Measurements from ENCODE around the gene CRTC3.
"Not testable (repeated sequence)": the region's sequence is repeated elsewhere in the genome, so short reads cannot be mapped to it uniquely, and the experiment has no call there.

Gene CRTC3

GRCh38 chr15:90529371-90530249, at the start of gene CRTC3:
Gene CRTC3 (plus strand): TSS chr15:90529923. CDS start chr15:90530072, 149 bp downstream.
- peak; percentile 21 to 44 for DNase-seq (ENCODE audit: low read depth in 1 of 2, low spot score in 1 of 2)

- peak in 1 of 2 donors; percentile 5 for DNase-seq (ENCODE audit: low read depth in 1 of 2, low spot score in 1 of 2)
These were observed 48.7 kb upstream of the CRTC3 start for GRCh38 chr15:90481023-90481422.

GRCh38 chr15:90482124-90483011, 47.4 kb upstream of the CRTC3 start:
- DNase-seq (ENCODE audit: low read depth in 1 of 2, low spot score in 1 of 2): peak in 1 of 2 donors; percentile 43

- no peak for DNase-seq (ENCODE audit: low read depth in 1 of 2, low spot score in 1 of 2)
These were observed 46.8 kb upstream of the CRTC3 start for GRCh38 chr15:90483012-90483307.

- DNase-seq (ENCODE audit: low read depth in 1 of 2, low spot score in 1 of 2): no peak
These were observed 46.1 kb upstream of the CRTC3 start for GRCh38 chr15:90483637-90484036.

GRCh38 chr15:90487186-90487585, 42.5 kb upstream of the CRTC3 start:
- no peak for DNase-seq (ENCODE audit: low read depth in 1 of 2, low spot score in 1 of 2)

- no peak for DNase-seq (ENCODE audit: low read depth in 1 of 2, low spot score in 1 of 2)
These were observed 40.2 kb upstream of the CRTC3 start for GRCh38 chr15:90489514-90489913.

- no peak for DNase-seq (ENCODE audit: low read depth in 1 of 2, low spot score in 1 of 2)
These were observed 39.8 kb upstream of the CRTC3 start for GRCh38 chr15:90489944-90490343.

- DNase-seq (ENCODE audit: low read depth in 1 of 2, low spot score in 1 of 2): no peak
These were observed 36.1 kb upstream of the CRTC3 start for GRCh38 chr15:90493647-90494046.

- no peak for DNase-seq (ENCODE audit: low read depth in 1 of 2, low spot score in 1 of 2)
These were observed 34.7 kb upstream of the CRTC3 start for GRCh38 chr15:90495067-90495466.

GRCh38 chr15:90496791-90497190, 32.9 kb upstream of the CRTC3 start:
- no peak for DNase-seq (ENCODE audit: low read depth in 1 of 2, low spot score in 1 of 2)

- no peak for DNase-seq (ENCODE audit: low read depth in 1 of 2, low spot score in 1 of 2)
These were observed 32.3 kb upstream of the CRTC3 start for GRCh38 chr15:90497376-90497775.

GRCh38 chr15:90497912-90498311, 31.8 kb upstream of the CRTC3 start:
- no peak for DNase-seq (ENCODE audit: low read depth in 1 of 2, low spot score in 1 of 2)

- no peak for DNase-seq (ENCODE audit: low read depth in 1 of 2, low spot score in 1 of 2)
These were observed 29.6 kb upstream of the CRTC3 start for GRCh38 chr15:90500171-90500570.

GRCh38 chr15:90501898-90502297, 27.8 kb upstream of the CRTC3 start:
- no peak for DNase-seq (ENCODE audit: low read depth in 1 of 2, low spot score in 1 of 2)

- not testable (repeated sequence) for DNase-seq (ENCODE audit: low read depth in 1 of 2, low spot score in 1 of 2)
These were observed 18.9 kb upstream of the CRTC3 start for GRCh38 chr15:90510781-90511180.

GRCh38 chr15:90511211-90511618, 18.5 kb upstream of the CRTC3 start:
- not testable (repeated sequence) for DNase-seq (ENCODE audit: low read depth in 1 of 2, low spot score in 1 of 2)

GRCh38 chr15:90512276-90512675, 17.4 kb upstream of the CRTC3 start:
- no peak for DNase-seq (ENCODE audit: low read depth in 1 of 2, low spot score in 1 of 2)

GRCh38 chr15:90512981-90513380, 16.7 kb upstream of the CRTC3 start:
- no peak for DNase-seq (ENCODE audit: low read depth in 1 of 2, low spot score in 1 of 2)

GRCh38 chr15:90513448-90513847, 16.3 kb upstream of the CRTC3 start:
- DNase-seq (ENCODE audit: low read depth in 1 of 2, low spot score in 1 of 2): no peak

- DNase-seq (ENCODE audit: low read depth in 1 of 2, low spot score in 1 of 2): not testable (repeated sequence)
These were observed 15.8 kb upstream of the CRTC3 start for GRCh38 chr15:90513893-90514292.

GRCh38 chr15:90519688-90520087, 10.0 kb upstream of the CRTC3 start:
- no peak for DNase-seq (ENCODE audit: low read depth in 1 of 2, low spot score in 1 of 2)

Data from activated CD4-positive, alpha-beta T cell treated with anti-CD3 and anti-CD28 coated beads, Interleukin-2, amount 50 U/mL, for 24 hours (primary cell).